SU-DHL-6 (cell line): ENCODE results near the gene PHACTR3.
"Not testable (repeated sequence)": the region's sequence is repeated elsewhere in the genome, so short reads cannot be mapped to it uniquely, and the experiment has no call there.

Experiments used
- H2AFZ ChIP-seq: fragments of 200-600 bp; sonication (generic); 2 replicates; pipeline ENCODE4 v1.6.1; 2014; ENCODE audit warnings: low read depth, mild to moderate bottlenecking, moderate library complexity, mixed read lengths, antibody characterized with exemption, low read length; ENCODE audit not compliant: severe bottlenecking
- H3F3A ChIP-seq: fragments of 200-600 bp; shearing (Covaris generic); 2 replicates; pipeline ENCODE4 v1.6.0; 2016; ENCODE audit warnings: antibody characterized with exemption, mild to moderate bottlenecking; ENCODE audit not compliant: insufficient read depth
- H3K27ac ChIP-seq: fragments of 200-600 bp; sonication (generic); 2 replicates; pipeline ENCODE4 v1.5.1; 2016; ENCODE audit warnings: low read depth, mild to moderate bottlenecking, low read length, moderate library complexity, mixed read lengths
- H3K27me3 ChIP-seq: fragments of 200-600 bp; sonication (generic), shearing (Covaris generic); 2 replicates; pipeline ENCODE4 v1.6.0; 2014; ENCODE audit warnings: mild to moderate bottlenecking, low read length
- H3K36me3 ChIP-seq: fragments of 200-600 bp; sonication (generic); 2 replicates; pipeline ENCODE4 v1.6.1; 2014; ENCODE audit warnings: mild to moderate bottlenecking, low read length, mixed read lengths
- H3K4me2 ChIP-seq: fragments of 300-600, 200-600 bp; shearing (Covaris generic), sonication (generic); 2 replicates; pipeline ENCODE4 v1.6.0; 2014; ENCODE audit warnings: low read length, low read depth, mild to moderate bottlenecking; ENCODE audit not compliant: poor library complexity, severe bottlenecking
- H3K4me3 ChIP-seq: fragments of 200-600 bp; sonication (generic); 2 replicates; pipeline ENCODE4 v1.5.1; 2014; ENCODE audit warnings: antibody characterized with exemption, low read length, mild to moderate bottlenecking, mixed read lengths; ENCODE audit not compliant: insufficient read depth, poor library complexity, severe bottlenecking
- H3K79me2 ChIP-seq: fragments of 200-600 bp; sonication (generic); 2 replicates; pipeline ENCODE4 v1.6.1; 2014; ENCODE audit warnings: mild to moderate bottlenecking, low read length, moderate library complexity; ENCODE audit not compliant: insufficient read depth
- H3K9ac ChIP-seq: fragments of 200-600 bp; sonication (generic); 2 replicates; pipeline ENCODE4 v1.7.0; 2014; ENCODE audit warnings: mild to moderate bottlenecking, low read length
- H3K9me2 ChIP-seq: fragments of 200-600 bp; sonication (generic); replicated peaks from 2 replicates; pipeline ENCODE4 v1.6.1; 2014; ENCODE audit warnings: low read length; ENCODE audit not compliant: insufficient read depth
- H3K9me3 ChIP-seq: fragments of 200-600 bp; sonication (generic); 2 replicates; pipeline ENCODE4 v1.6.1; 2014; ENCODE audit warnings: low read length, mixed read lengths; ENCODE audit not compliant: insufficient read depth
- H4K20me1 ChIP-seq: fragments of 200-600 bp; sonication (generic); 2 replicates; pipeline ENCODE4 v1.6.1; 2014; ENCODE audit warnings: low read depth, mild to moderate bottlenecking, antibody characterized with exemption, low read length, moderate library complexity, mixed read lengths
- EZH2phosphoT487 ChIP-seq: fragments of 200-600 bp; sonication (generic), shearing (Covaris generic); conservative IDR thresholded peaks from 2 replicates; pipeline ENCODE4 v1.6.1; 2018; ENCODE audit warnings: mild to moderate bottlenecking, antibody characterized with exemption, low read length, moderate library complexity, mixed read lengths
- TF ChIP-seq, protein P1 (sequence below): fragments of 200-600 bp; sonication (generic); IDR thresholded peaks from one replicate; pipeline ENCODE4 v1.5.1; 2017; ENCODE audit warnings: antibody characterized with exemption, mild to moderate bottlenecking, low read length, moderate library complexity; ENCODE audit not compliant: insufficient read depth, poor library complexity, severe bottlenecking

The PHACTR3 gene

DNA sequence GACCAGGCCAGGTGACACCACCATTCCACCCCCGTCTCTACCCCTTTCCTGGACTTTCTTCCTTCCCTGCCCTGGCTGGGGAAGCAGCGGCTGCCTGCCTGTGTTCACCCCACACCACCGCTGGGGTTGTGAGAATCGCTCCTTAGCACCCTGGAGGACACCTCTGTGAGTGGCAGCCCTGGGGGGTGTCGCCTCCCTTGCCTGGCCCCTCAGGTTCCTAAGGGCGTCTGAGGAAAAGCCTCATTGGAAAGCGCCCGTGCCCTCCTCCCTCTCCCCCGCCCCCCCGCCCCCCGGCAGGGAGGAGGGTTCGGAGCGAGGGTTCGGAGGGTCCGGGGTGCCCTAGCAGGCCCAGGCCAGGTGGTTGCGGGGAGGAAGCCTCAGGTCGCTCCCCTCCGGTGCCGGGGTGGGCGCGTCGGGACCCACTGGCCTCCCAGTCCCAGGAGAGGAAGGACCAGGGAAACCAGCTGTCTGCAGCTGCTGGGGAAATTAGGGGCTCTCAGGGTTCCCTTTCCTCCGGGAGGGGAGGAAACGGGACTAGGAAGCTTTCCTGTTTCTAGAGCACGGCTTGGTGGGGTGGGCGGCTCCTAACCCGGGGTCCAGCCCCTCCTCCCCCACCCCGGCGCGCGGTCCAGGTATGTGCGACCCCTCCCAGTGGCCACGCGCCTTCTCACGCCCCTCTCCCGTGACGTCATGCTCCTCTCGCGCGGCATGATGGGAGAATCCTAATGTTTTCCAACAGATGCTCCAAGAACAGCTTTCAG, at the start of gene PHACTR3:
Gene PHACTR3 (plus strand): TSS at position 760 of the 761 bp plus-strand sequence. CDS start 475 bp downstream, outside the sequence.
- no peak within 1 kb of the TSS for H3K9ac ChIP-seq
- H3K9me2 ChIP-seq: no peaks in the 10 kb centered on the region
- H3K36me3 ChIP-seq: no peaks in the 10 kb centered on the region
- H3F3A ChIP-seq: no peaks in the 10 kb centered on the region
- no peak within 1 kb of the TSS for H3K4me3 ChIP-seq
- no peaks in the 10 kb centered on the region for H3K79me2 ChIP-seq
- H3K27me3 ChIP-seq: no peaks in the 10 kb centered on the region
- no peak within 1 kb of the TSS for H3K4me2 ChIP-seq
- H4K20me1 ChIP-seq: no peaks in the 10 kb centered on the region
- H3K27ac ChIP-seq: no peak within 1 kb of the TSS
- TF ChIP-seq, protein P1, sequence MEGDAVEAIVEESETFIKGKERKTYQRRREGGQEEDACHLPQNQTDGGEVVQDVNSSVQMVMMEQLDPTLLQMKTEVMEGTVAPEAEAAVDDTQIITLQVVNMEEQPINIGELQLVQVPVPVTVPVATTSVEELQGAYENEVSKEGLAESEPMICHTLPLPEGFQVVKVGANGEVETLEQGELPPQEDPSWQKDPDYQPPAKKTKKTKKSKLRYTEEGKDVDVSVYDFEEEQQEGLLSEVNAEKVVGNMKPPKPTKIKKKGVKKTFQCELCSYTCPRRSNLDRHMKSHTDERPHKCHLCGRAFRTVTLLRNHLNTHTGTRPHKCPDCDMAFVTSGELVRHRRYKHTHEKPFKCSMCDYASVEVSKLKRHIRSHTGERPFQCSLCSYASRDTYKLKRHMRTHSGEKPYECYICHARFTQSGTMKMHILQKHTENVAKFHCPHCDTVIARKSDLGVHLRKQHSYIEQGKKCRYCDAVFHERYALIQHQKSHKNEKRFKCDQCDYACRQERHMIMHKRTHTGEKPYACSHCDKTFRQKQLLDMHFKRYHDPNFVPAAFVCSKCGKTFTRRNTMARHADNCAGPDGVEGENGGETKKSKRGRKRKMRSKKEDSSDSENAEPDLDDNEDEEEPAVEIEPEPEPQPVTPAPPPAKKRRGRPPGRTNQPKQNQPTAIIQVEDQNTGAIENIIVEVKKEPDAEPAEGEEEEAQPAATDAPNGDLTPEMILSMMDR: no peak
- no peak for TF ChIP-seq EZH2phosphoT487
- H2AFZ ChIP-seq: no peak within 1 kb of the TSS
- no peaks in the 10 kb centered on the region for H3K9me3 ChIP-seq

GRCh38 chr20:59557733-59558529, 46.4 kb upstream of the PHACTR3 start:
- not testable (repeated sequence) for H2AFZ ChIP-seq, H3K9me3 ChIP-seq, H3K27ac ChIP-seq, H3K27me3 ChIP-seq, H3K79me2 ChIP-seq, H3K4me2 ChIP-seq, H3K4me3 ChIP-seq, H3K36me3 ChIP-seq, H3F3A ChIP-seq, H3K9ac ChIP-seq, H3K9me2 ChIP-seq, H4K20me1 ChIP-seq

GRCh38 chr20:59559024-59559817, 45.1 kb upstream of the PHACTR3 start:
- Histone ChIP-seq H3K4me3 (no peak overlapping the region), H3K9me3 (no peaks in the 10 kb centered on the region), H3F3A (no peaks in the 10 kb centered on the region), H3K9ac (no peak overlapping the region), H3K79me2 (no peaks in the 10 kb centered on the region), H2AFZ (no peak overlapping the region), H4K20me1 (no peaks in the 10 kb centered on the region), H3K27me3 (no peaks in the 10 kb centered on the region), H3K36me3 (no peaks in the 10 kb centered on the region), H3K4me2 (no peak overlapping the region), H3K27ac (no peak overlapping the region), H3K9me2 (no peaks in the 10 kb centered on the region)
- TF ChIP-seq, protein P1: no peak
- no peak for TF ChIP-seq EZH2phosphoT487
